ENCODE measurements around the gene CLCN6. TPM values are rescaled to one million over a fixed set of nuclear protein-coding genes. Genes with fewer than 3 reads are reported as not detected.

The CLCN6 gene
- total and polyA plus RNA-seq, 12 donors, result 12.0 to 29.2 (median 23.5) TPM

DNA sequence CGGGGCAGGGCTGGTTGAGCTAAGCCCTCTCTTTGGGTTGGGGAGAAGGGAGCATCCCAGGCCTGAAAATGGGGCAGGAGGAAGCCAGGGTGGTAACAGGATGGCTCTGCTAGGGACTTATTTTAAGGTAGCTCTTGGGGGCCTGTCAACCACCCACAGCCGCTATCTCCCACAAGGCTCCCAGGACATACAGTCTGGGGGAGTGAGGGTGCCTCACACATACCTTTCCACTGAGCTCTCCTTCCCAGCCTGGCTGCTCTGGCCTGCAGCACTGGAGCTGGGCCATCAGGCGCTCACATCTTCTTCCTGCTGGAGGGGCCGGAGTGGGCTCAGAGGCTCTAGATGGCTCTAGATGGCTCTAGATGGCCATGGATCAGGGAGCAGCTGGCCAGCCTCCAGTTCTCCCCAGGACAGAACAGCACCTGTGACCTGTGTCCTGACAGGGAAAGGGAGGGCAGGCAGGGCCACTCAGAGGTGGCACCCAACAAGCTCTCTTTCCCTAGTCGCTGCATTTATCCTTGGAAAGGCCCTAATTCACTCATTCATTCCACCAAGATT, 63.7 kb downstream of the CLCN6 start:
- Histone ChIP-seq H3K36me3 (replicated peaks in 1 of 2) (no peaks in the 10 kb centered on the region), H3K4me1 (replicated peaks in 1 of 2) (no peaks in the 10 kb centered on the region), H3K27ac (no peak overlapping the region), H3K4me3 (no peak overlapping the region), H3K9me3 (replicated peaks in 1 of 3) (no peaks in the 10 kb centered on the region), H3K27me3 (no peaks in the 10 kb centered on the region)
- TF ChIP-seq, protein P1, sequence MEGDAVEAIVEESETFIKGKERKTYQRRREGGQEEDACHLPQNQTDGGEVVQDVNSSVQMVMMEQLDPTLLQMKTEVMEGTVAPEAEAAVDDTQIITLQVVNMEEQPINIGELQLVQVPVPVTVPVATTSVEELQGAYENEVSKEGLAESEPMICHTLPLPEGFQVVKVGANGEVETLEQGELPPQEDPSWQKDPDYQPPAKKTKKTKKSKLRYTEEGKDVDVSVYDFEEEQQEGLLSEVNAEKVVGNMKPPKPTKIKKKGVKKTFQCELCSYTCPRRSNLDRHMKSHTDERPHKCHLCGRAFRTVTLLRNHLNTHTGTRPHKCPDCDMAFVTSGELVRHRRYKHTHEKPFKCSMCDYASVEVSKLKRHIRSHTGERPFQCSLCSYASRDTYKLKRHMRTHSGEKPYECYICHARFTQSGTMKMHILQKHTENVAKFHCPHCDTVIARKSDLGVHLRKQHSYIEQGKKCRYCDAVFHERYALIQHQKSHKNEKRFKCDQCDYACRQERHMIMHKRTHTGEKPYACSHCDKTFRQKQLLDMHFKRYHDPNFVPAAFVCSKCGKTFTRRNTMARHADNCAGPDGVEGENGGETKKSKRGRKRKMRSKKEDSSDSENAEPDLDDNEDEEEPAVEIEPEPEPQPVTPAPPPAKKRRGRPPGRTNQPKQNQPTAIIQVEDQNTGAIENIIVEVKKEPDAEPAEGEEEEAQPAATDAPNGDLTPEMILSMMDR (IDR thresholded peaks at IDR 0.05), result no peak
- TF ChIP-seq POLR2A (IDR thresholded peaks at IDR 0.05), result no peak
- 65 to 86% (median 83%) methylated on average over 2 to 5 of the region's 5 CpGs for WGBS, 4 donors
- DNase-seq, result no peak
- intact Hi-C loops (cut with DNase I), result no loop called here

DNA sequence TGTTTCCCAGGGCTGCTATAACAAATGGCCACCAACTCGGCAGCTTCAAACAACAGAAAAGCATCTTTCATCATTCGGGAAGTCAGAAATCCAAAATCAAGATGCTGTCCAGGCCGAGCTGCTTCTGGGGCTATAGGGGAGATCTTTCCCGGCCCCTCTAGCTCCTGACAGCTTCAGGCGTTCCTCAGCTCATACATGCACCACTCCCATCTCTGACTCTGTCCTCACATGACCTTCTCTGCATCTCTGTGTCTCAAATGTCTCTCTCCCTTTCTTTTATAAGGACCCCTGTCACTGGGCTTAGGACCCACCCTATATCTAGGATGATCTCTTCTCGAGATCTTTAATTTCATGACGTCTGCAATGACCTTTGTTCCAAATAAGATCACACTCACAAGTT, 66.6 kb downstream of the CLCN6 start:
- intact Hi-C loops (cut with DNase I), result no loop called here
- H3K27me3 ChIP-seq, result no peaks in the 10 kb centered on the region
- DNase-seq, result no peak

DNA sequence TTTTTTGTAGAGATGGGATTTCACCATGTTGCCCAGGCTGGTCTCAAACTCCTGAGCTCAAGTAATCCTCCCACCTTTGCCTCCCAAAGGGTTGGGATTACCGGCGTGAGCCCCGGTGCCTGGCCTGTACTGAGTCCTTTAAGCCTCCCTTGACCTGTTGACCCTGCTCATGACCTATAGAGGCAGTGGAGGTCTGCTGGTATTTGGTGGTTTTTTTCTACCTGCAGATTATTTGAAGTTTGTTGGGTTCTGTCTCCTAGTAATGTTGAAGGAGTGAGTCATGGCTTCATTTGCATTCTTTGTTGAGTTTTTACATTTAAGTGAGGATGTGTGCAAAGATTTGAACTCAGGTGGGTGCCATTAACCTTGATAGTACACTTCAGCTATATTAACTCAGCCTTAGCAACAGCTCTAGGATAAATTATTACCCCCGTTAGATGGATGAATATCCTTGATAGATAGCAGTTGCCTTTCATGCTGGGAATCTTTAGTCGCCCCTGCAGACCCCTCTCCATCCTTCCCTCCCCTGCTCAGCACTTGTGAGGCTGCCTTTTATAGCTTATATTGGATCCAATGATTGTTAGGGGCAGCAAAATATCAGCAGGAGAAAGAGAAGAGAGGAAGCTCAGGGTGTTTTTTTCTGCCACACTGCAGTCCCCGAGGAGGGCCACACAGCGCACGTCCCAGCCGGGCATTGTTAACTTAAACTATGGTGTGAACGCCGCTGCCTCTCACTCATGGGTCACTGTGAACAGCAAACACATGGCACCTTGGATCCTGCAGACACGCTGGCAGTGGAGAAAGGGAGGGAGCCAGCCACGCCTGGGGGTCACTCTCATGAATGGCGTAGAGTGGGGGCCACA, 67.6 kb downstream of the CLCN6 start:
- DNase-seq, result no peak
- Histone ChIP-seq H3K4me3 (no peak overlapping the region), H3K36me3 (replicated peaks in 1 of 2) (no peaks in the 10 kb centered on the region), H3K27me3 (no peaks in the 10 kb centered on the region), H3K27ac (no peak overlapping the region), H3K9me3 (replicated peaks in 1 of 3) (no peaks in the 10 kb centered on the region), H3K4me1 (replicated peaks in 1 of 2) (no peaks in the 10 kb centered on the region)
- 64 to 79% (median 71%) methylated on average over 12 to 14 of the region's 14 CpGs for WGBS, 4 donors
- TF ChIP-seq, protein P1 (IDR thresholded peaks at IDR 0.05), result no peak
- no peak for TF ChIP-seq POLR2A (IDR thresholded peaks at IDR 0.05)
- intact Hi-C loops (cut with DNase I), result no loop called here

More for the DNA sequence above, 66.6 kb downstream of the CLCN6 start:
- Histone ChIP-seq H3K4me1 (replicated peaks in 1 of 2) (no peaks in the 10 kb centered on the region), H3K27ac (no peak overlapping the region), H3K4me3 (no peak overlapping the region), H3K9me3 (replicated peaks in 1 of 3) (no peaks in the 10 kb centered on the region), H3K36me3 (replicated peaks in 1 of 2) (no peaks in the 10 kb centered on the region)
- TF ChIP-seq, protein P1 (IDR thresholded peaks at IDR 0.05), result no peak
- no peak for TF ChIP-seq POLR2A (IDR thresholded peaks at IDR 0.05)
- WGBS, 4 donors, result 59 to 64% (median 62%) methylated on average over 5 to 7 of the region's 7 CpGs

DNA sequence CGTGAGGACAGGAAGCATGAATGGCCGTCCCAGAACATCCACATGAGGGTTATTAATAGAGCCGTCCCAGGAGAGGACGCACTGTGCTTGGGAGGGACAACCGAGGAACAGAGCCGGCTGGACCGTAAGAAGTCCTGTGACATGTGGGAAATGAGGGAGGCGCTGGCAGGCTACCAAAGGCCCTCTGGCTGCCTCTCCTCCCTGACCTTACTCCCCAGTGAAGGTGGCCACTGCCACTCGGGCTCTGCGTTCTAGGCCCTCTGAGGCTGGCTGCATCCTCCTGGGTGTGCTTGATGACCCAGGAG, 68.2 kb downstream of the CLCN6 start:
- Histone ChIP-seq H3K9me3 (replicated peaks in 1 of 3) (no peaks in the 10 kb centered on the region), H3K4me3 (no peak overlapping the region), H3K4me1 (replicated peaks in 1 of 2) (no peaks in the 10 kb centered on the region), H3K27ac (peak overlapping the region in 1 of 5 donors; percentile 30), H3K27me3 (no peaks in the 10 kb centered on the region), H3K36me3 (replicated peaks in 1 of 2) (no peaks in the 10 kb centered on the region)
- no peak for TF ChIP-seq POLR2A (IDR thresholded peaks at IDR 0.05)
- TF ChIP-seq, protein P1 (IDR thresholded peaks at IDR 0.05), result no peak
- DNase-seq, result peak in 5 of 7 donors; percentile 20 to 65 (median 26)
- intact Hi-C loops (cut with DNase I), result no loop called here
- WGBS, 4 donors, result 40 to 65% (median 51%) methylated on average over 4 to 10 of the region's 10 CpGs

Data from adrenal gland (tissue), 12 donors.